Peyer's patch (tissue), 4 donors: Measurements from ENCODE around the gene ACLY.

ENCODE experiments used
- POLR2A ChIP-seq, 2 donors: fragments of 450-650 bp; IDR thresholded peaks; one replicate each; pipeline ENCODE4 v1.5.1; 2017; ENCODE audit warnings: antibody characterized with exemption in 2 of 2, mild to moderate bottlenecking in 2 of 2, moderate library complexity in 2 of 2
- TF ChIP-seq, protein P1 (sequence below), 6 experiments: fragments of 450-650 bp in 4 of 6; fragments of 200-600 bp in 2 of 6; sonication (generic) in 1 of 6; IDR thresholded peaks; one replicate each; pipeline ENCODE4 v1.5.1; 2017 to 2019; ENCODE audit warnings: antibody characterized with exemption in 6 of 6, mild to moderate bottlenecking in 3 of 6, moderate library complexity in 1 of 6

DNA sequence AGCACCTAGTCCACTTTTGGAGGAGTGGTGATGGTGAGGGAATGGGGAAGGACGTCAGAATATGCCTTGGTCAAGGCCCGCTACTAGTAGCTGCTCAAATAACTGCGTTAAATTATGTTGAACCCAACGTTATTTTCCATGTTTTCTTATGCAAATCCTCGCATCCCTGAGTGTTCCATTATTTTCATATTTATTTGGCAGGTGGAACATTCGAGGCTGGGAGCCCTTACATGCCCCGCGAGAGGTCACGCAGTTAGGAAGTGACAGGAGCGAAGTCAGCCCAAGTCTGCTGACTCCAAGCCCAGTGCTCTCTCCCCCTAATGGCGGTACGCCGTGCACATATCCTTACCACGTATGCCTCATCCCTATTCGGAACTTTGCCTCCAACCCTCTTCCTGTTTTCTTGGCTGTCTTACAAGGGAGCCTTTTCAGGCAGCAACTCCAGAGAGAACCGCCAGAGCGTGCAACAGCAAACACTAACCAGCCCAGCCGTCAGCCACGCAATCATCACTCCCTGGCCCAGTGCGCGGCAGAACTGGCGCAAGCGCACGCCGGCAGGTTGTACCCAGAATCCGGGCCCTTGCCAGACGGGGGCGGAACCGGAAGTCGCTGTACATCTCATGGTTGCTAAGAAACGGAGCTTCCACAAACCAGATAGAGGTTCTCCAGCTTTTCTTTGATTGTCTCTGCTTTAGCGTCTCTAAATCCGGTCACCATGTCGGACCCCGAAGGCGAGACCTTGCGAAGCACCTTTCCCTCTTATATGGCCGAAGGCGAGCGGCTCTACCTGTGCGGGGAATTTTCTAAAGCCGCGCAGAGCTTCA lies 11.5 kb upstream of the ACLY start, which contains the start of gene ODAD4:
- TF ChIP-seq, protein P1, sequence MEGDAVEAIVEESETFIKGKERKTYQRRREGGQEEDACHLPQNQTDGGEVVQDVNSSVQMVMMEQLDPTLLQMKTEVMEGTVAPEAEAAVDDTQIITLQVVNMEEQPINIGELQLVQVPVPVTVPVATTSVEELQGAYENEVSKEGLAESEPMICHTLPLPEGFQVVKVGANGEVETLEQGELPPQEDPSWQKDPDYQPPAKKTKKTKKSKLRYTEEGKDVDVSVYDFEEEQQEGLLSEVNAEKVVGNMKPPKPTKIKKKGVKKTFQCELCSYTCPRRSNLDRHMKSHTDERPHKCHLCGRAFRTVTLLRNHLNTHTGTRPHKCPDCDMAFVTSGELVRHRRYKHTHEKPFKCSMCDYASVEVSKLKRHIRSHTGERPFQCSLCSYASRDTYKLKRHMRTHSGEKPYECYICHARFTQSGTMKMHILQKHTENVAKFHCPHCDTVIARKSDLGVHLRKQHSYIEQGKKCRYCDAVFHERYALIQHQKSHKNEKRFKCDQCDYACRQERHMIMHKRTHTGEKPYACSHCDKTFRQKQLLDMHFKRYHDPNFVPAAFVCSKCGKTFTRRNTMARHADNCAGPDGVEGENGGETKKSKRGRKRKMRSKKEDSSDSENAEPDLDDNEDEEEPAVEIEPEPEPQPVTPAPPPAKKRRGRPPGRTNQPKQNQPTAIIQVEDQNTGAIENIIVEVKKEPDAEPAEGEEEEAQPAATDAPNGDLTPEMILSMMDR (IDR thresholded peaks at IDR 0.05) = peak in 5 of 6 experiments; percentile 26 to 77 (median 66)
- peak; percentile 53 to 89 for TF ChIP-seq POLR2A (IDR thresholded peaks at IDR 0.05)
